GM13976 (cell line): ENCODE results near the gene ACVR1B.

Experiments used
- DNase-seq: peaks from one replicate; pipeline ENCODE4 v3.0.0; 2012; ENCODE audit warnings: low spot score
- in situ Hi-C: fragments of 300-500 bp; cut with MboI; formaldehyde crosslinking; loops from one replicate; pipeline ENCODE4 v1.12.0; 2022; ENCODE audit warnings: low sequenced_read_pairs, mixed read lengths, inconsistent platforms; ENCODE audit not compliant: unreplicated experiment
- TF ChIP-seq, protein P1 (sequence below): IDR thresholded peaks from 2 replicates; pipeline ENCODE4 v1.5.1; 2012; ENCODE audit warnings: borderline replicate concordance, mild to moderate bottlenecking; ENCODE audit not compliant: insufficient read depth; ENCODE audit errors: extremely low read depth, missing control alignments, control extremely low read depth

The ACVR1B gene

DNA sequence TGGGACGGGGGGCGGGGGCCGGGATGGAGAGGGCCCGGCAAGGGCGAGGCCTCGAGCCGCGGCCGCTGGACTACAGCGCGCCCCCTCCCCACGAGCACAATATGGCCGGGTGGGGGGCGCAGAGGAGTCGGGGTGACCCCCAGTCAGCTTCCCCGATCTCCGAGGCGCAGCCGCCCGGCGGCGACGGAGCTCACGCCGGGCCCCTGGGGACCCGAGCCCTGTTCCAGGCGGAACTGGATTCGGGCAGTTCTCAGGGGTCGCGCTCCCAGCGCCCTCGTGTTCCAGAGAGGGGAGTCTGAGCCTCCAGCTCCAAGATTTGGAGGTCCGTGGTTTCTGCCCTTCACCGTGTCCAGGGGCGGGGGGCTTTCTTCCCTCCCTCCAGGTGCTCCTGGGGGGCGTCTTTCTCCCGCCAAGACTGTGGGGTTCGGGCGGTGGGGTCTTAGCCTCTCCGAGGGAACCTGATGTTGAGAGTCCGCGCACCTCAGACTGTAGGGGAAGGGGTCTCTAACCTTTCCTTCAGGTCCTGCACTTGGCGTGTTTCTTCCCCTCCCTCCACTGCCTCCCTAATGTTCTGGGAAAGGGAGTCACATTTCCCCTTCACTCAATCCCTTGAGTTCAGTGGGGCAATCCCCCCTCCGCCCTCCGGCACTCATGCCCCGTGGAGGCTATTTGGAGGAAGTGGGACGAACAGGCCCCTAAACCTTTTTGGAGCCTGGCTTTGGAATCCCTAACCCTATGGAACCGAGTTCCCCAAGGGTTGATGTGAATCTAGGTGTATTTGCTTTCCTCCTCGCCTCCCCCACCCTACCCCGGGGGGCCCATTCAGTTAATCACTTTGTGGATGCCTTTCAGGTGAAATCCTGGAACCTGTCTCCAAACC lies 584 bp downstream of the ACVR1B start:
- TF ChIP-seq, protein P1, sequence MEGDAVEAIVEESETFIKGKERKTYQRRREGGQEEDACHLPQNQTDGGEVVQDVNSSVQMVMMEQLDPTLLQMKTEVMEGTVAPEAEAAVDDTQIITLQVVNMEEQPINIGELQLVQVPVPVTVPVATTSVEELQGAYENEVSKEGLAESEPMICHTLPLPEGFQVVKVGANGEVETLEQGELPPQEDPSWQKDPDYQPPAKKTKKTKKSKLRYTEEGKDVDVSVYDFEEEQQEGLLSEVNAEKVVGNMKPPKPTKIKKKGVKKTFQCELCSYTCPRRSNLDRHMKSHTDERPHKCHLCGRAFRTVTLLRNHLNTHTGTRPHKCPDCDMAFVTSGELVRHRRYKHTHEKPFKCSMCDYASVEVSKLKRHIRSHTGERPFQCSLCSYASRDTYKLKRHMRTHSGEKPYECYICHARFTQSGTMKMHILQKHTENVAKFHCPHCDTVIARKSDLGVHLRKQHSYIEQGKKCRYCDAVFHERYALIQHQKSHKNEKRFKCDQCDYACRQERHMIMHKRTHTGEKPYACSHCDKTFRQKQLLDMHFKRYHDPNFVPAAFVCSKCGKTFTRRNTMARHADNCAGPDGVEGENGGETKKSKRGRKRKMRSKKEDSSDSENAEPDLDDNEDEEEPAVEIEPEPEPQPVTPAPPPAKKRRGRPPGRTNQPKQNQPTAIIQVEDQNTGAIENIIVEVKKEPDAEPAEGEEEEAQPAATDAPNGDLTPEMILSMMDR = no peak
- in situ Hi-C loops = no loop called here
- DNase-seq = no peak

DNA sequence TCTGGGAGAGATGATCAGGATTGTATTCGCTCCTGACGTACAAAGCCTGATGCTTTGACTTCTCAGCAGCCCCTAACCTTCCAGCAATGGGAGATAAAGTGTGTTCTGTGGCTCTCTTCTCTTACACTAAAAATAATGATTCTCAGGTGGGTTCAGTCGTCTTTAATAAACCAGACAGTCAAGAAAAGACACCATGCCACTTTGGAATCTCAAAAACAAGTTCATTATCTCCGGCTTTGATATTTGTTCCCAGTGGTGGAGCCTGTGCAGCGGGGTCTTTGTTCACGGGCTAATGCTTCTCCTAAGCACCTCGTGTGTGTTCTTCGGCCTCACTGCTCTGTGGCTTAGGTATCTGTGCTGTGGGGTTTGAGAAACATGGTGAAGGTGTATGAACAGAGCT lies 1.6 kb downstream of the ACVR1B start:
- TF ChIP-seq, protein P1 = no peak
- in situ Hi-C loops = no loop called here
- DNase-seq = no peak

DNA sequence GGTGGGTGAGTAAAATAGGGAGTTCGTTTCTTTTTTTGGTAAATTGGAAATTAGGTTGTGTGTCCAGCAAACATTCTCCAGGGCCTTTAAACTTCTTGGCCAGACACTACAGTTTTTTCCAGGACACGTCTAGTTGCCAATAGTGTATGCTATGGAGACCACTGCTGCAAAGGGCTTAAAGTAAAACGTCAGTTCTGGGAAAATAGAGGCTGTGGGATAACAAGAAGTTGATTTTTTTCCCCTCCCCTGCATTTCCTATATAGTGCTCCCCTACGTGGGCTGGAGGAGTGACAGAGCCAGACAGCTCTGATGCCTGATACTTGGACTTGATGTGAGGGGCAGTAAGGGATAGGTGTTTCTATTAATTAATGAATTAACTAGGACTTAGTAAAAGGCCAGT lies 2.4 kb downstream of the ACVR1B start:
- DNase-seq = no peak
- in situ Hi-C loops = no loop called here
- TF ChIP-seq, protein P1 = no peak

DNA sequence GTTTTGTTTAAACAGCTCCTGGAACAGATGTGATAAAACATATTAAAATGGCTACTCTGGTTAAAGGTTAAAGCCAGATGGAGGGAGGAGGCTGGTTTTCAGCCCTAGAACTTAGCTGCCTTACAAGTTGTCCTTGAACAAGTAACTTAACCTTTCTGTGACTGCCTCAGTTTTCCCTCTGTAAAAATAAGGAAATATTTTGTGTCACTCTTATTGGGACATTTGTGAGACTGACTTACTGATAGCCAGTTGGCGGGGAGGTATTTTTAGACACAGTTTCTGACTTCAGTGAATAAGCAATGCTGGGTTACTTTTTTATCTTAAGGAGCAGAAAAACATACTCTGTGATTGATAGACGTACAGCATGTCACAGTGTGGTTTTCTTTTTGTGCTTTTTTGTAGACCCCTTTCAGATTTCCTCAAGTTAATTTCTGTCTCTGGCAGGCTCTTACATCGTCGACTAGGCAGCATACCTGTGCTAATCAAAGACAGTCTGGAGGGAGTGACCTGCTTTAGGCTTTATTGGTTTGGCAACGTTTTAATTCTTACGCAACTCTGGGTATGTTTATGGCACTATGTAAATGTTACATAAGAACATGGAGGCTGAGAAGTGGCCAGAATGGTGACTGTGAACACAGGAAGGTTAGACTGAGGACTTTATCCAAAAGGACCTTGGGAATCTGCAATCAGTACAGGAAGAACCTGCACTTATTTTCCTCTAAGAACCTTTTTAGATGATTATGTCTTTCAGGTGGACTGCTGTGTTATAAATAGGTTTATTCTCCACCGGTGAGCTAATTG lies 3.3 kb downstream of the ACVR1B start:
- TF ChIP-seq, protein P1 = no peak
- in situ Hi-C loops = no loop called here
- DNase-seq = no peak

DNA sequence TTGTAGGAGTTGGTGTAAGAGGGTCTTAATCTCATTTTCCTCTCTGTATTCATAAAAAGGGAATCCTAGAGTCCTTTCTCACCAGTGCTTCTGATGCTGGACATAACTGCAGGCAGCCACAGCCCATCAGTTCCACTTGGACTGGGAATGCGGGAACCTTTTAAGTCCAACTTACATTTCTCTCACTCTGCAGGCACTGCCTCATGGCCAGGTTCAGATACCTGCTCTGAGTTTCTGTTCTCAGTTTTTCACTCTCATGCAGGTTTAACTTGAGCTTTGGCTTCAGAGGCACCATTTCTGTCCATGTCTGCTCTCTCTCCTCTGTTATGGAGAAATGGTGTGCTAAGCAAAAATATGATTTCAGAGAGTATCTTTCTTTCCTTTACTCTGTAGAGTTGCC lies 4.2 kb downstream of the ACVR1B start:
- in situ Hi-C loops = no loop called here
- no peak for DNase-seq
- TF ChIP-seq, protein P1 = no peak

DNA sequence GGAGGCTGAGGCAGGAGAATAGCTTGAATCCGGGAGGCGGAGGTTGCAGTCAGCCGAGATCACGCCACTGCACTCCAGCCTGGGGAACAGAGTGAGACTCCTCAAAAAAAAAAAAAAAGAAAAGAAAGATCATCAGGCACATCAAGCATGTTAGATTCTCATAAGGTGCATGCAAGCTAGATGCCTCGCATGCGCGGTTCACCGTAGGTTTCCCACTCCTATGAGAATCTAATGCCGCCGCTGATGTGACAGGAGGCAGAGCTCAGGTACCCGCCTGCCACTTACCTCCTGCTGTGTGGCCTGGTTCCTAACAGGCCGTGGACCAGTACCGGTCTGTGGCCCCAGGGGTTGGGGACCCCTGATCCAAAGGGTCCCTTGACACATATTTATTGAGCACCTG lies 7.0 kb downstream of the ACVR1B start:
- no peak for DNase-seq
- TF ChIP-seq, protein P1 = no peak
- in situ Hi-C loops = no loop called here
